HEK293 (cell line): Measurements from ENCODE around the gene DCST2.

ENCODE experiments used
- CTCF ChIA-PET: fragments of 350-600 bp; formaldehyde crosslinking; extraction: SDS; loops from one replicate; lab custom pipeline; 2021; ENCODE audit warnings: antibody characterized with exemption; lab: Yijun Ruan, JAX
- POLR2A ChIA-PET: fragments of 300-600 bp; formaldehyde crosslinking; extraction: SDS; loops from one replicate; lab custom pipeline; 2020; ENCODE audit warnings: antibody characterized with exemption, inconsistent platforms; lab: Yijun Ruan, JAX
- H3K27ac ChIP-seq: fragments of 200-500 bp; sonication (Bioruptor generic); 2 replicates; pipeline ENCODE4 v1.5.1; 2014; ENCODE audit warnings: low read depth, low read length, control low read depth, inconsistent platforms; ENCODE audit errors: extremely low read depth
- H3K36me3 ChIP-seq, 2 experiments: fragments of 200-500 bp in 1 of 2; sonication (Bioruptor generic) in 1 of 2; 1 replicate in 1 of 2; 2 replicates in 1 of 2; pipeline ENCODE4 v1.5.1; 2014 to 2017; ENCODE audit warnings: inconsistent platforms in 2 of 2, low read length in 2 of 2; ENCODE audit not compliant: control insufficient read depth in 2 of 2, insufficient read depth in 1 of 2
- H3K4me1 ChIP-seq: fragments of 200-500 bp; sonication (Bioruptor generic); 2 replicates; pipeline ENCODE4 v1.5.1; 2014; ENCODE audit warnings: mild to moderate bottlenecking, low read length, inconsistent platforms; ENCODE audit not compliant: control insufficient read depth, insufficient read depth
- H3K4me3 ChIP-seq: 2 replicates; pipeline ENCODE4 v1.5.1; 2011; ENCODE audit warnings: low read depth, mild to moderate bottlenecking, control low read depth, low read length, moderate library complexity
- H3K9me3 ChIP-seq: fragments of 200-500 bp; sonication (Bioruptor generic); 2 replicates; pipeline ENCODE4 v1.5.1; 2014; ENCODE audit warnings: low read depth, low read length, inconsistent platforms; ENCODE audit not compliant: control insufficient read depth, insufficient read depth
- FEZF1 ChIP-seq: fragments of 450-650 bp; formaldehyde crosslinking; IDR thresholded peaks from 2 replicates; pipeline ENCODE4 v1.5.1; 2016; ENCODE audit warnings: missing biosample characterization, missing genetic modification characterization
- KLF17 ChIP-seq: fragments of 450-650 bp; formaldehyde crosslinking; IDR thresholded peaks from 2 replicates; pipeline ENCODE4 v1.5.1; 2016; ENCODE audit warnings: missing biosample characterization, missing genetic modification characterization
- KLF9 ChIP-seq: fragments of 450-650 bp; formaldehyde crosslinking; IDR thresholded peaks from 2 replicates; pipeline ENCODE4 v1.5.1; 2016; ENCODE audit warnings: missing biosample characterization, missing genetic modification characterization, low read depth
- SCRT2 ChIP-seq: fragments of 450-650 bp; formaldehyde crosslinking; IDR thresholded peaks from 2 replicates; pipeline ENCODE4 v1.5.1; 2016; ENCODE audit warnings: missing biosample characterization, missing genetic modification characterization
- SP3 ChIP-seq: fragments of 450-650 bp; formaldehyde crosslinking; IDR thresholded peaks from 2 replicates; pipeline ENCODE4 v1.5.1; 2016; ENCODE audit warnings: missing biosample characterization, missing genetic modification characterization
- ZBTB1 ChIP-seq: fragments of 450-650 bp; formaldehyde crosslinking; IDR thresholded peaks from 2 replicates; pipeline ENCODE4 v1.5.1; 2016; ENCODE audit warnings: missing biosample characterization, missing genetic modification characterization
- ZBTB20 ChIP-seq: fragments of 450-650 bp; formaldehyde crosslinking; IDR thresholded peaks from 2 replicates; pipeline ENCODE4 v1.5.1; 2016; ENCODE audit warnings: missing biosample characterization, missing genetic modification characterization
- ZBTB7A ChIP-seq: fragments of 450-650 bp; formaldehyde crosslinking; IDR thresholded peaks from 2 replicates; pipeline ENCODE4 v1.5.1; 2016; ENCODE audit warnings: low read depth, missing biosample characterization, missing genetic modification characterization
- ZNF132 ChIP-seq: fragments of 450-650 bp; formaldehyde crosslinking; IDR thresholded peaks from 2 replicates; pipeline ENCODE4 v1.5.1; 2017; ENCODE audit warnings: missing biosample characterization, missing genetic modification characterization, borderline replicate concordance
- ZNF223 ChIP-seq: fragments of 450-650 bp; formaldehyde crosslinking; IDR thresholded peaks from 2 replicates; pipeline ENCODE4 v1.5.1; 2016; ENCODE audit warnings: missing biosample characterization, missing genetic modification characterization
- ZNF391 ChIP-seq: fragments of 450-650 bp; formaldehyde crosslinking; IDR thresholded peaks from 2 replicates; pipeline ENCODE4 v1.5.1; 2016; ENCODE audit warnings: low read depth, missing biosample characterization, missing genetic modification characterization, borderline replicate concordance
- ZNF629 ChIP-seq: fragments of 450-650 bp; formaldehyde crosslinking; IDR thresholded peaks from 2 replicates; pipeline ENCODE4 v1.5.1; 2017; ENCODE audit warnings: missing biosample characterization, missing genetic modification characterization
- ZNF664 ChIP-seq: fragments of 450-650 bp; formaldehyde crosslinking; IDR thresholded peaks from 2 replicates; pipeline ENCODE4 v1.5.1; 2016; ENCODE audit warnings: missing biosample characterization, missing genetic modification characterization
- ZNF677 ChIP-seq: fragments of 450-650 bp; IDR thresholded peaks from 2 replicates; pipeline ENCODE4 v1.5.0; 2018; ENCODE audit warnings: missing biosample characterization, mild to moderate bottlenecking, missing genetic modification characterization, moderate library complexity
- ZNF692 ChIP-seq: fragments of 450-650 bp; formaldehyde crosslinking; IDR thresholded peaks from 2 replicates; pipeline ENCODE4 v1.5.1; 2016; ENCODE audit warnings: missing biosample characterization, missing genetic modification characterization
- ZNF843 ChIP-seq: fragments of 450-650 bp; formaldehyde crosslinking; IDR thresholded peaks from 2 replicates; pipeline ENCODE4 v1.5.1; 2016; ENCODE audit warnings: missing biosample characterization, missing genetic modification characterization
- TF ChIP-seq, protein P1 (sequence below): fragments of 450-650 bp; formaldehyde crosslinking; IDR thresholded peaks from 2 replicates; pipeline ENCODE4 v1.5.1; 2016; ENCODE audit warnings: missing biosample characterization, missing genetic modification characterization
- TF ChIP-seq, protein P2 (sequence below): fragments of 450-650 bp; formaldehyde crosslinking; conservative IDR thresholded peaks from 2 replicates; pipeline ENCODE4 v1.5.1; 2016; ENCODE audit warnings: low read depth, missing biosample characterization, missing genetic modification characterization
- TF ChIP-seq, protein P3 (sequence below): fragments of 450-650 bp; formaldehyde crosslinking; IDR thresholded peaks from 2 replicates; pipeline ENCODE4 v1.5.1; 2016; ENCODE audit warnings: missing biosample characterization, missing genetic modification characterization
- TF ChIP-seq, protein P4 (sequence below): fragments of 450-650 bp; formaldehyde crosslinking; IDR thresholded peaks from 2 replicates; pipeline ENCODE4 v1.5.1; 2016; ENCODE audit warnings: missing biosample characterization, missing genetic modification characterization

DCST2 gene

GRCh38 chr1:155001425-155001674 lies 32.2 kb downstream of the DCST2 start (continued):
- TF ChIP-seq FEZF1 = no peak

DNA sequence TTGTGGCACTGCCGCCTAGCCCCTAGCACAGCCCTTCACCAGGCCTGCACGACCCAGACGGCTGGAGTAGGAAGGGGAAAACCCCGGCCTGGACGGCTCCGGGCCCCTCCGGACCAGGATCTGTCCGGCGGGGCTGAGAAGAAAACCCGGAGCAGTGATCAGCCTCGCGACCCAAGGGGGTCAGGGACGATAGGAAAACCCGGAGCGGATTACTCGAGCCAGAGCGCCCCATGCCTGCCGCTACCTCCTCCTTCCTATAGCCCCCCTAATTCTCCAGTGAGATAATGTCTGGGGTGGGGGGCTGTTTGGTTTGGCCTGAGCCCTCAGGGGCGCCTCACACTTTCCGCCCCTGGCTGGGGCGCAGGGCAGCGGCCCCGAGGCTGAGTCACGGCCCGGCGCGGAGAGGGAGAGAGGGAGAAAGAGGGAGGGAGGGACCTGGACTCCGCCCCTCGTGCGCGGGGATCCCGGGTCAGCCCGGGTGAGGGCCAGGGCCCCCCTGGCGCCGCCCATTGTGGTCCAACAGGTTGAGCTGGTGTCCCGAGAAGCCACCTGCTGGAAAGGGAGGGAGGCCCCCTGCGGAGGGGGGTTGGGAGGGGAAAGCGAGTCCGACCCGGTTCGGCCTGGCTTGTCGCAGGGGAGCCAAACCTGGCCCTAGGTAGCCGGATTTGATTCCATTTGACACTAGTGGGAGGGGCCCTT lies 32.7 kb downstream of the DCST2 start:
- H3K36me3 ChIP-seq = no peaks in the 10 kb centered on the region
- ChIA-PET POLR2A (interaction anchor here (0.5 to 2.2 kb wide), 9 partner anchors 11 to 128 kb away, joined by 3 to 14 read pairs (median 4); partner anchors contain the start of genes CKS1B, FLAD1, PBXIP1 and PYGO2), CTCF (interaction anchor here (0.5 to 8.9 kb wide), 12 partner anchors 14 to 572 kb away, joined by 3 to 55 read pairs (median 8); partner anchors contain the start of genes FLAD1 and PBXIP1)
- H3K9me3 ChIP-seq = no peaks in the 10 kb centered on the region
- peak overlapping the region; percentile 50 for H3K4me3 ChIP-seq
- H3K27ac ChIP-seq = peak overlapping the region; percentile 83
- peaks cover 13% of the 10 kb centered on the region for H3K4me1 ChIP-seq
- no peak for TF ChIP-seq ZNF132 (tag by site-specific recombination)
- peak; percentile 62; the same call in 1 of the 2 replicates for TF ChIP-seq ZNF223
- TF ChIP-seq ZBTB1 (tag by site-specific recombination) = peak; percentile 75; the same call in 1 of the 2 replicates
- TF ChIP-seq, protein P1, sequence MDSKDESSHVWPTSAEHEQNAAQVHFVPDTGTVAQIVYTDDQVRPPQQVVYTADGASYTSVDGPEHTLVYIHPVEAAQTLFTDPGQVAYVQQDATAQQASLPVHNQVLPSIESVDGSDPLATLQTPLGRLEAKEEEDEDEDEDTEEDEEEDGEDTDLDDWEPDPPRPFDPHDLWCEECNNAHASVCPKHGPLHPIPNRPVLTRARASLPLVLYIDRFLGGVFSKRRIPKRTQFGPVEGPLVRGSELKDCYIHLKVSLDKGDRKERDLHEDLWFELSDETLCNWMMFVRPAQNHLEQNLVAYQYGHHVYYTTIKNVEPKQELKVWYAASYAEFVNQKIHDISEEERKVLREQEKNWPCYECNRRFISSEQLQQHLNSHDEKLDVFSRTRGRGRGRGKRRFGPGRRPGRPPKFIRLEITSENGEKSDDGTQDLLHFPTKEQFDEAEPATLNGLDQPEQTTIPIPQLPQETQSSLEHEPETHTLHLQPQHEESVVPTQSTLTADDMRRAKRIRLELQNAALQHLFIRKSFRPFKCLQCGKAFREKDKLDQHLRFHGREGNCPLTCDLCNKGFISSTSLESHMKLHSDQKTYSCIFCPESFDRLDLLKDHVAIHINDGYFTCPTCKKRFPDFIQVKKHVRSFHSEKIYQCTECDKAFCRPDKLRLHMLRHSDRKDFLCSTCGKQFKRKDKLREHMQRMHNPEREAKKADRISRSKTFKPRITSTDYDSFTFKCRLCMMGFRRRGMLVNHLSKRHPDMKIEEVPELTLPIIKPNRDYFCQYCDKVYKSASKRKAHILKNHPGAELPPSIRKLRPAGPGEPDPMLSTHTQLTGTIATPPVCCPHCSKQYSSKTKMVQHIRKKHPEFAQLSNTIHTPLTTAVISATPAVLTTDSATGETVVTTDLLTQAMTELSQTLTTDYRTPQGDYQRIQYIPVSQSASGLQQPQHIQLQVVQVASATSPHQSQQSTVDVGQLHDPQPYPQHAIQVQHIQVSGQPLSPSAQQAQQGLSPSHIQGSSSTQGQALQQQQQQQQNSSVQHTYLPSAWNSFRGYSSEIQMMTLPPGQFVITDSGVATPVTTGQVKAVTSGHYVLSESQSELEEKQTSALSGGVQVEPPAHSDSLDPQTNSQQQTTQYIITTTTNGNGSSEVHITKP (tag by site-specific recombination) = peak; percentile 94
- peak; percentile 78 for TF ChIP-seq KLF9 (tag by site-specific recombination)
- TF ChIP-seq ZNF629 (tag by site-specific recombination) = peak; percentile 88
- TF ChIP-seq ZNF391 (tag by site-specific recombination) = peak; percentile 97
- TF ChIP-seq, protein P2, sequence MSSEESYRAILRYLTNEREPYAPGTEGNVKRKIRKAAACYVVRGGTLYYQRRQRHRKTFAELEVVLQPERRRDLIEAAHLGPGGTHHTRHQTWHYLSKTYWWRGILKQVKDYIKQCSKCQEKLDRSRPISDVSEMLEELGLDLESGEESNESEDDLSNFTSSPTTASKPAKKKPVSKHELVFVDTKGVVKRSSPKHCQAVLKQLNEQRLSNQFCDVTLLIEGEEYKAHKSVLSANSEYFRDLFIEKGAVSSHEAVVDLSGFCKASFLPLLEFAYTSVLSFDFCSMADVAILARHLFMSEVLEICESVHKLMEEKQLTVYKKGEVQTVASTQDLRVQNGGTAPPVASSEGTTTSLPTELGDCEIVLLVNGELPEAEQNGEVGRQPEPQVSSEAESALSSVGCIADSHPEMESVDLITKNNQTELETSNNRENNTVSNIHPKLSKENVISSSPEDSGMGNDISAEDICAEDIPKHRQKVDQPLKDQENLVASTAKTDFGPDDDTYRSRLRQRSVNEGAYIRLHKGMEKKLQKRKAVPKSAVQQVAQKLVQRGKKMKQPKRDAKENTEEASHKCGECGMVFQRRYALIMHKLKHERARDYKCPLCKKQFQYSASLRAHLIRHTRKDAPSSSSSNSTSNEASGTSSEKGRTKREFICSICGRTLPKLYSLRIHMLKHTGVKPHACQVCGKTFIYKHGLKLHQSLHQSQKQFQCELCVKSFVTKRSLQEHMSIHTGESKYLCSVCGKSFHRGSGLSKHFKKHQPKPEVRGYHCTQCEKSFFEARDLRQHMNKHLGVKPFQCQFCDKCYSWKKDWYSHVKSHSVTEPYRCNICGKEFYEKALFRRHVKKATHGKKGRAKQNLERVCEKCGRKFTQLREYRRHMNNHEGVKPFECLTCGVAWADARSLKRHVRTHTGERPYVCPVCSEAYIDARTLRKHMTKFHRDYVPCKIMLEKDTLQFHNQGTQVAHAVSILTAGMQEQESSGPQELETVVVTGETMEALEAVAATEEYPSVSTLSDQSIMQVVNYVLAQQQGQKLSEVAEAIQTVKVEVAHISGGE = peak; percentile 69
- TF ChIP-seq SP3 (tag by site-specific recombination) = peak; percentile 86
- TF ChIP-seq SCRT2 (tag by site-specific recombination) = peak; percentile 100
- TF ChIP-seq ZNF664 = no peak
- peak; percentile 96 for TF ChIP-seq KLF17 (tag by site-specific recombination)
- TF ChIP-seq ZNF692 (tag by site-specific recombination) = peak; percentile 96
- peak; percentile 100 for TF ChIP-seq ZBTB7A
- TF ChIP-seq, protein P3, sequence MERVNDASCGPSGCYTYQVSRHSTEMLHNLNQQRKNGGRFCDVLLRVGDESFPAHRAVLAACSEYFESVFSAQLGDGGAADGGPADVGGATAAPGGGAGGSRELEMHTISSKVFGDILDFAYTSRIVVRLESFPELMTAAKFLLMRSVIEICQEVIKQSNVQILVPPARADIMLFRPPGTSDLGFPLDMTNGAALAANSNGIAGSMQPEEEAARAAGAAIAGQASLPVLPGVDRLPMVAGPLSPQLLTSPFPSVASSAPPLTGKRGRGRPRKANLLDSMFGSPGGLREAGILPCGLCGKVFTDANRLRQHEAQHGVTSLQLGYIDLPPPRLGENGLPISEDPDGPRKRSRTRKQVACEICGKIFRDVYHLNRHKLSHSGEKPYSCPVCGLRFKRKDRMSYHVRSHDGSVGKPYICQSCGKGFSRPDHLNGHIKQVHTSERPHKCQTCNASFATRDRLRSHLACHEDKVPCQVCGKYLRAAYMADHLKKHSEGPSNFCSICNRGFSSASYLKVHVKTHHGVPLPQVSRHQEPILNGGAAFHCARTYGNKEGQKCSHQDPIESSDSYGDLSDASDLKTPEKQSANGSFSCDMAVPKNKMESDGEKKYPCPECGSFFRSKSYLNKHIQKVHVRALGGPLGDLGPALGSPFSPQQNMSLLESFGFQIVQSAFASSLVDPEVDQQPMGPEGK = peak; percentile 99
- TF ChIP-seq, protein P4, sequence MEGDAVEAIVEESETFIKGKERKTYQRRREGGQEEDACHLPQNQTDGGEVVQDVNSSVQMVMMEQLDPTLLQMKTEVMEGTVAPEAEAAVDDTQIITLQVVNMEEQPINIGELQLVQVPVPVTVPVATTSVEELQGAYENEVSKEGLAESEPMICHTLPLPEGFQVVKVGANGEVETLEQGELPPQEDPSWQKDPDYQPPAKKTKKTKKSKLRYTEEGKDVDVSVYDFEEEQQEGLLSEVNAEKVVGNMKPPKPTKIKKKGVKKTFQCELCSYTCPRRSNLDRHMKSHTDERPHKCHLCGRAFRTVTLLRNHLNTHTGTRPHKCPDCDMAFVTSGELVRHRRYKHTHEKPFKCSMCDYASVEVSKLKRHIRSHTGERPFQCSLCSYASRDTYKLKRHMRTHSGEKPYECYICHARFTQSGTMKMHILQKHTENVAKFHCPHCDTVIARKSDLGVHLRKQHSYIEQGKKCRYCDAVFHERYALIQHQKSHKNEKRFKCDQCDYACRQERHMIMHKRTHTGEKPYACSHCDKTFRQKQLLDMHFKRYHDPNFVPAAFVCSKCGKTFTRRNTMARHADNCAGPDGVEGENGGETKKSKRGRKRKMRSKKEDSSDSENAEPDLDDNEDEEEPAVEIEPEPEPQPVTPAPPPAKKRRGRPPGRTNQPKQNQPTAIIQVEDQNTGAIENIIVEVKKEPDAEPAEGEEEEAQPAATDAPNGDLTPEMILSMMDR = peak; percentile 30; the same call in 1 of the 2 replicates
- peak; percentile 82 for TF ChIP-seq ZNF677 (tag by site-specific recombination)
- peak; percentile 92 for TF ChIP-seq ZBTB20 (tag by site-specific recombination)
- TF ChIP-seq ZNF843 (tag by site-specific recombination) = no peak; the same call in none of the 2 replicates
